IgD-negative memory B cell (primary cell): Measurements from ENCODE around the gene LBR. TPM values are rescaled to one million over a fixed set of nuclear protein-coding genes. Genes with fewer than 3 reads are reported as not detected.

Source experiments
- H3K27ac Mint-ChIP-seq, 3 donors: one replicate each; pipeline ENCODE4 v1.8.0; 2020 to 2022; ENCODE audit warnings: mild to moderate bottlenecking in 3 of 3, mixed read lengths in 3 of 3, moderate library complexity in 1 of 3
- H3K27me3 Mint-ChIP-seq: one replicate; pipeline ENCODE4 v1.8.0; 2021; ENCODE audit warnings: mixed read lengths
- H3K36me3 Mint-ChIP-seq: one replicate; pipeline ENCODE4 v1.8.0; 2020; ENCODE audit warnings: mild to moderate bottlenecking, mixed read lengths
- H3K4me1 Mint-ChIP-seq, 3 donors: one replicate each; pipeline ENCODE4 v1.8.0; 2020 to 2022; ENCODE audit warnings: mixed read lengths in 3 of 3, mild to moderate bottlenecking in 1 of 3
- H3K4me3 Mint-ChIP-seq, 4 donors: one replicate each; pipeline ENCODE4 v1.8.0; 2020 to 2022; ENCODE audit warnings: mild to moderate bottlenecking in 4 of 4, mixed read lengths in 4 of 4, moderate library complexity in 3 of 4
- H3K9me3 Mint-ChIP-seq, 3 donors: one replicate each; pipeline ENCODE4 v1.8.0; 2020 to 2021; ENCODE audit warnings: mixed read lengths in 3 of 3, mild to moderate bottlenecking in 1 of 3
- polyA plus RNA-seq: library from polyadenylated mRNA; unstranded; fragments of 300-500 nt; fragmentation: Illumina TruSeq; gene quantifications from one replicate; pipeline ENCODE4 v1.2.3, GENCODE V29; 2021

LBR gene
- polyA plus RNA-seq, 1 donor from 2014 or later: 82.2 TPM

GRCh38 chr1:225468270-225469020 lies 40.6 kb upstream of the LBR start:
- Mint-ChIP-seq H3K4me3 (peak overlapping the region; percentile 87 to 98 (median 96)), H3K4me1 (peaks cover 16 to 23% (median 21%) of the 10 kb centered on the region in 3 donors), H3K9me3 (no peaks in the 10 kb centered on the region), H3K36me3 (no peaks in the 10 kb centered on the region), H3K27me3 (no peaks in the 10 kb centered on the region), H3K27ac (peak overlapping the region; percentile 98 to 99 (median 98))

- no peaks in the 10 kb centered on the region for H3K27me3 Mint-ChIP-seq
- H3K4me3 Mint-ChIP-seq: peak overlapping the region; percentile 87 to 98 (median 96)
- H3K4me1 Mint-ChIP-seq: peaks cover 19 to 22% (median 22%) of the 10 kb centered on the region in 3 donors
- H3K9me3 Mint-ChIP-seq: no peaks in the 10 kb centered on the region
- peak overlapping the region; percentile 98 to 99 (median 98) for H3K27ac Mint-ChIP-seq
- H3K36me3 Mint-ChIP-seq: no peaks in the 10 kb centered on the region
Observed at GRCh38 chr1:225467193-225468020, 39.6 kb upstream of the LBR start.

GRCh38 chr1:225466848-225467192 lies 39.0 kb upstream of the LBR start:
- Mint-ChIP-seq H3K36me3 (no peaks in the 10 kb centered on the region), H3K4me3 (peak overlapping the region; percentile 87 to 98 (median 96)), H3K27me3 (no peaks in the 10 kb centered on the region), H3K4me1 (peaks cover 19 to 22% (median 22%) of the 10 kb centered on the region in 3 donors), H3K27ac (peak overlapping the region; percentile 98 to 99 (median 98)), H3K9me3 (no peaks in the 10 kb centered on the region)

- H3K27me3 Mint-ChIP-seq: no peaks in the 10 kb centered on the region
- H3K36me3 Mint-ChIP-seq: no peaks in the 10 kb centered on the region
- no peaks in the 10 kb centered on the region for H3K9me3 Mint-ChIP-seq
- H3K4me1 Mint-ChIP-seq: peaks cover 19 to 22% (median 22%) of the 10 kb centered on the region in 3 donors
- peak overlapping the region; percentile 84 to 99 (median 98) for H3K27ac Mint-ChIP-seq
- peak overlapping the region in 3 of 4 donors; percentile 63 to 76 (median 73) for H3K4me3 Mint-ChIP-seq
Observed at GRCh38 chr1:225465793-225466517, 38.1 kb upstream of the LBR start.

GRCh38 chr1:225464851-225465792 lies 37.3 kb upstream of the LBR start:
- no peaks in the 10 kb centered on the region for H3K9me3 Mint-ChIP-seq

GRCh38 chr1:225462714-225463574 lies 35.1 kb upstream of the LBR start:
- H3K4me1 Mint-ChIP-seq: peaks cover 14 to 20% (median 17%) of the 10 kb centered on the region in 3 donors

More at GRCh38 chr1:225464851-225465792, 37.3 kb upstream of the LBR start:
- Mint-ChIP-seq H3K4me1 (peaks cover 19 to 25% (median 25%) of the 10 kb centered on the region in 3 donors), H3K27ac (peak overlapping the region; percentile 76 to 99 (median 76)), H3K36me3 (no peaks in the 10 kb centered on the region), H3K27me3 (no peaks in the 10 kb centered on the region), H3K4me3 (peak overlapping the region in 2 of 4 donors; percentile 63 to 76)

GRCh38 chr1:225462429-225462713 lies 34.5 kb upstream of the LBR start:
- Mint-ChIP-seq H3K4me3 (peak overlapping the region in 1 of 4 donors; percentile 80), H3K9me3 (no peaks in the 10 kb centered on the region), H3K27me3 (no peaks in the 10 kb centered on the region), H3K27ac (no peak overlapping the region), H3K36me3 (no peaks in the 10 kb centered on the region), H3K4me1 (peaks cover 9 to 20% (median 17%) of the 10 kb centered on the region in 3 donors)

More at GRCh38 chr1:225462714-225463574, 35.1 kb upstream of the LBR start:
- Mint-ChIP-seq H3K4me3 (peak overlapping the region in 2 of 4 donors; percentile 47 to 72), H3K27ac (peak overlapping the region in 1 of 3 donors; percentile 27), H3K36me3 (no peaks in the 10 kb centered on the region), H3K9me3 (no peaks in the 10 kb centered on the region), H3K27me3 (no peaks in the 10 kb centered on the region)

GRCh38 chr1:225461533-225462428 lies 33.9 kb upstream of the LBR start:
- Mint-ChIP-seq H3K27ac (peak overlapping the region in 1 of 3 donors; percentile 16), H3K36me3 (no peaks in the 10 kb centered on the region), H3K27me3 (no peaks in the 10 kb centered on the region), H3K9me3 (no peaks in the 10 kb centered on the region), H3K4me1 (peaks cover 3 to 17% (median 13%) of the 10 kb centered on the region in 3 donors), H3K4me3 (peak overlapping the region in 1 of 4 donors; percentile 80)

- Mint-ChIP-seq H3K27ac (peak overlapping the region in 1 of 3 donors; percentile 14), H3K27me3 (no peaks in the 10 kb centered on the region), H3K4me1 (peaks cover 0 to 11% (median 9%) of the 10 kb centered on the region in 3 donors), H3K4me3 (peak overlapping the region in 1 of 4 donors; percentile 1), H3K36me3 (no peaks in the 10 kb centered on the region), H3K9me3 (no peaks in the 10 kb centered on the region)
Observed at GRCh38 chr1:225460737-225461532, 33.1 kb upstream of the LBR start.

GRCh38 chr1:225460021-225460736 lies 32.3 kb upstream of the LBR start:
- Mint-ChIP-seq H3K36me3 (no peaks in the 10 kb centered on the region), H3K9me3 (no peaks in the 10 kb centered on the region), H3K27ac (peak overlapping the region in 1 of 3 donors; percentile 14), H3K4me1 (peaks cover 0 to 11% (median 8%) of the 10 kb centered on the region in 3 donors), H3K27me3 (no peaks in the 10 kb centered on the region), H3K4me3 (peak overlapping the region in 2 of 4 donors; percentile 1 to 26)

- H3K4me1 Mint-ChIP-seq: peaks cover 0 to 11% (median 6%) of the 10 kb centered on the region in 3 donors
- H3K4me3 Mint-ChIP-seq: no peak overlapping the region
- H3K36me3 Mint-ChIP-seq: no peaks in the 10 kb centered on the region
Observed at GRCh38 chr1:225458222-225458631, 30.4 kb upstream of the LBR start.

More at GRCh38 chr1:225458222-225458631, 30.4 kb upstream of the LBR start:
- H3K27me3 Mint-ChIP-seq: no peaks in the 10 kb centered on the region
- H3K27ac Mint-ChIP-seq: no peak overlapping the region
- H3K9me3 Mint-ChIP-seq: no peaks in the 10 kb centered on the region
